Heart left ventricle (tissue), 13 donors: ENCODE results near the gene RNF208.

Source experiments
- POLR2A ChIP-seq, 2 donors: fragments of 450-650 bp; IDR thresholded peaks; one replicate each; pipeline ENCODE4 v1.6.1; 2017; ENCODE audit warnings: antibody characterized with exemption in 2 of 2, mild to moderate bottlenecking in 2 of 2, moderate library complexity in 2 of 2
- TF ChIP-seq, protein P1 (sequence below), 12 donors: fragments of 200-600 bp; sonication (generic) in 4 of 12; IDR thresholded peaks; one replicate each; pipeline versions ENCODE4 v1.5.0 to v1.8.0; 2018 to 2022; ENCODE audit warnings: antibody characterized with exemption in 12 of 12, mild to moderate bottlenecking in 5 of 12
- donor health status: ischemic (EF 13 %, LVEDD 7.1; RV severe dilation, severe dysfunction).
- donor health status: DM: no; HTN: yes; CAD: no.
- donor health status: DM: no; HTN: no; CAD: no.
- donor health status: ischemic (EF 25% LVEDD 6.9; RV normal size, moderate dysfunction).
- donor health status: ischemic (EF 25% LVEDD 5.7; RV mildly dilated, moderate dysfunction).
- donor health status: ischemic (EF 35%, LVEDD 5.7; RV mildly dilated, moderate dysfunction).
- donor health status: nonischemic (EF 11% LVEDD 7.7; RV severe dilation, severe dysfunction).
- donor health status: DM: yes; HTN: yes; CAD: no.
- donor health status: PGD.
- donor health status: ischemic (EF 29% LVEDD 5.4; RV normal size, mild dysfunction).
- donor health status: nonischemic (EF 23%, LVEDD 6.1; RV moderate dilation, normal function).

GRCh38 chr9:137264067-137264466, 42.0 kb upstream of the RNF208 start:
- TF ChIP-seq POLR2A (IDR thresholded peaks at IDR 0.05) = no peak
- TF ChIP-seq, protein P1, sequence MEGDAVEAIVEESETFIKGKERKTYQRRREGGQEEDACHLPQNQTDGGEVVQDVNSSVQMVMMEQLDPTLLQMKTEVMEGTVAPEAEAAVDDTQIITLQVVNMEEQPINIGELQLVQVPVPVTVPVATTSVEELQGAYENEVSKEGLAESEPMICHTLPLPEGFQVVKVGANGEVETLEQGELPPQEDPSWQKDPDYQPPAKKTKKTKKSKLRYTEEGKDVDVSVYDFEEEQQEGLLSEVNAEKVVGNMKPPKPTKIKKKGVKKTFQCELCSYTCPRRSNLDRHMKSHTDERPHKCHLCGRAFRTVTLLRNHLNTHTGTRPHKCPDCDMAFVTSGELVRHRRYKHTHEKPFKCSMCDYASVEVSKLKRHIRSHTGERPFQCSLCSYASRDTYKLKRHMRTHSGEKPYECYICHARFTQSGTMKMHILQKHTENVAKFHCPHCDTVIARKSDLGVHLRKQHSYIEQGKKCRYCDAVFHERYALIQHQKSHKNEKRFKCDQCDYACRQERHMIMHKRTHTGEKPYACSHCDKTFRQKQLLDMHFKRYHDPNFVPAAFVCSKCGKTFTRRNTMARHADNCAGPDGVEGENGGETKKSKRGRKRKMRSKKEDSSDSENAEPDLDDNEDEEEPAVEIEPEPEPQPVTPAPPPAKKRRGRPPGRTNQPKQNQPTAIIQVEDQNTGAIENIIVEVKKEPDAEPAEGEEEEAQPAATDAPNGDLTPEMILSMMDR (IDR thresholded peaks at IDR 0.05) = no peak
